OCI-LY1 (cell line): Measurements from ENCODE around the gene CAPNS1.

Experiments
- CTCF ChIP-seq: fragments of 200-600 bp; sonication (generic), shearing (Covaris generic); IDR thresholded peaks from 2 replicates; pipeline ENCODE4 v1.5.1; 2017; ENCODE audit warnings: mild to moderate bottlenecking, antibody characterized with exemption, low read length, moderate library complexity, mixed read lengths
- EZH2 ChIP-seq: fragments of 200-600 bp; sonication (generic), shearing (Covaris generic); IDR thresholded peaks from 2 replicates; pipeline ENCODE4 v1.8.0; 2017; ENCODE audit warnings: borderline replicate concordance, mixed run types, mild to moderate bottlenecking, antibody characterized with exemption, low read length, moderate library complexity, mixed read lengths

- TF ChIP-seq CTCF (no peak), EZH2 (no peak)
Observed at GRCh38 chr19:36140304-36141038, 605 bp downstream of the CAPNS1 start.
